HepG2 (cell line): ENCODE measurements around the gene KISS1R. TPM values are rescaled to one million over a fixed set of nuclear protein-coding genes. Genes with fewer than 3 reads are reported as not detected.

Experiments used
- ETV5 ChIP-seq: IDR thresholded peaks from 2 replicates; pipeline ENCODE4 v1.6.1; 2018; ENCODE audit warnings: missing biosample characterization, missing genetic modification reagents, inconsistent platforms, borderline replicate concordance
- GABPA ChIP-seq, 2 experiments: IDR thresholded peaks; 2 replicates each; pipeline ENCODE4 v1.6.1; 2011 to 2016; ENCODE audit warnings: low read depth in 2 of 2, low read length in 1 of 2, missing biosample characterization in 1 of 2, missing genetic modification characterization in 1 of 2
- HDAC2 ChIP-seq: sonication (generic); formaldehyde crosslinking; IDR thresholded peaks from 2 replicates; pipeline ENCODE4 v1.4.0; 2020; ENCODE audit warnings: missing genetic modification reagents
- HNRNPLL ChIP-seq: fragments of 200-400 bp; formaldehyde crosslinking; IDR thresholded peaks from 2 replicates; pipeline ENCODE4 v1.6.1; 2017; ENCODE audit warnings: mild to moderate bottlenecking, low read depth, low read length; ENCODE audit not compliant: poor library complexity, severe bottlenecking
- MED1 ChIP-seq: sonication (generic); formaldehyde crosslinking; IDR thresholded peaks from 2 replicates; pipeline ENCODE4 v1.4.0; 2020; ENCODE audit warnings: missing genetic modification reagents
- MTA1 ChIP-seq: sonication (generic); formaldehyde crosslinking; IDR thresholded peaks from 2 replicates; pipeline ENCODE4 v1.4.0; 2020; ENCODE audit warnings: missing genetic modification reagents, mild to moderate bottlenecking, borderline replicate concordance
- MYC ChIP-seq: sonication (generic); formaldehyde crosslinking; IDR thresholded peaks from 2 replicates; pipeline ENCODE4 v1.9.0; 2021; ENCODE audit warnings: missing genetic modification reagents, borderline replicate concordance
- NR2F2 ChIP-seq: IDR thresholded peaks from 2 replicates; pipeline ENCODE4 v1.6.1; 2012; ENCODE audit warnings: low read depth, inconsistent platforms, borderline replicate concordance
- PHF21A ChIP-seq: sonication (generic); formaldehyde crosslinking; IDR thresholded peaks from 2 replicates; pipeline ENCODE4 v1.5.0; 2020; ENCODE audit warnings: mild to moderate bottlenecking, missing genetic modification reagents
- PHF5A ChIP-seq: IDR thresholded peaks from one replicate; pipeline ENCODE4 v1.6.1; 2018; ENCODE audit warnings: low read depth, missing genetic modification reagents; ENCODE audit not compliant: unreplicated experiment
- SP1 ChIP-seq, 2 experiments: fragments of 450-650 bp in 1 of 2; sonication (generic) in 1 of 2; formaldehyde crosslinking in 1 of 2; IDR thresholded peaks; 2 replicates each; pipeline versions ENCODE4 v1.4.0 to v1.6.1; 2016 to 2020; ENCODE audit warnings: missing genetic modification reagents in 1 of 2
- ZBTB25 ChIP-seq: IDR thresholded peaks from 2 replicates; pipeline ENCODE4 v1.6.1; 2018; ENCODE audit warnings: missing genetic modification reagents
- ZMYM4 ChIP-seq: sonication (generic); formaldehyde crosslinking; IDR thresholded peaks from 2 replicates; pipeline ENCODE4 v1.8.1; 2023; ENCODE audit warnings: mild to moderate bottlenecking, missing genetic modification reagents
- ZNF746 ChIP-seq: sonication (generic); formaldehyde crosslinking; IDR thresholded peaks from 2 replicates; pipeline ENCODE4 v1.8.0; 2022; ENCODE audit warnings: mild to moderate bottlenecking, missing genetic modification reagents
- ZSCAN25 ChIP-seq: sonication (generic); formaldehyde crosslinking; IDR thresholded peaks from 2 replicates; pipeline ENCODE4 v1.8.0; 2022; ENCODE audit warnings: mild to moderate bottlenecking, missing genetic modification reagents
- polyA plus RNA-seq, 8 experiments: library from polyadenylated mRNA; depleted of rRNA in 3 of 8; stranded (reverse) in 7 of 8; unstranded in 1 of 8; fragments of >200 nt; fragmentation: Illumina TruSeq in 4 of 8; extraction: Trizol in 4 of 8; gene quantifications; 2 replicates each; pipeline versions ENCODE4 v1.2.1 to v1.2.3, GENCODE V29; 2011 to 2016; ENCODE audit warnings: low read depth in 4 of 8, missing spikeins in 1 of 8, mixed read lengths in 1 of 8; ENCODE audit not compliant: insufficient read depth in 1 of 8
- total RNA-seq, 5 experiments: library from RNA; depleted of rRNA; stranded (reverse); fragments of >200 nt; fragmentation: Illumina TruSeq; extraction: Trizol; gene quantifications; 2 replicates each; pipeline ENCODE4 v1.2.3, GENCODE V29; 2016; ENCODE audit warnings: low read depth in 1 of 5
- TF ChIP-seq, protein P1 (sequence below): sonication (generic); formaldehyde crosslinking; IDR thresholded peaks from 2 replicates; pipeline ENCODE4 v1.4.0; 2020; ENCODE audit warnings: missing genetic modification reagents
- TF ChIP-seq, protein P2 (sequence below): sonication (generic); formaldehyde crosslinking; IDR thresholded peaks from 2 replicates; pipeline ENCODE4 v1.4.0; 2020; ENCODE audit warnings: mild to moderate bottlenecking, missing genetic modification reagents, borderline replicate concordance
- TF ChIP-seq, protein P3 (sequence below): sonication (generic); formaldehyde crosslinking; IDR thresholded peaks from 2 replicates; pipeline ENCODE4 v1.4.0; 2020; ENCODE audit warnings: mild to moderate bottlenecking, missing genetic modification reagents

KISS1R gene
- total and polyA plus RNA-seq, 2 of the 13 experiments (the other 11 are each of a cell fraction or from before 2014, with no cell fraction given): 1.1 to 10.2 TPM

- TF ChIP-seq, protein P1, sequence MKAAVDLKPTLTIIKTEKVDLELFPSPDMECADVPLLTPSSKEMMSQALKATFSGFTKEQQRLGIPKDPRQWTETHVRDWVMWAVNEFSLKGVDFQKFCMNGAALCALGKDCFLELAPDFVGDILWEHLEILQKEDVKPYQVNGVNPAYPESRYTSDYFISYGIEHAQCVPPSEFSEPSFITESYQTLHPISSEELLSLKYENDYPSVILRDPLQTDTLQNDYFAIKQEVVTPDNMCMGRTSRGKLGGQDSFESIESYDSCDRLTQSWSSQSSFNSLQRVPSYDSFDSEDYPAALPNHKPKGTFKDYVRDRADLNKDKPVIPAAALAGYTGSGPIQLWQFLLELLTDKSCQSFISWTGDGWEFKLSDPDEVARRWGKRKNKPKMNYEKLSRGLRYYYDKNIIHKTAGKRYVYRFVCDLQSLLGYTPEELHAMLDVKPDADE (CRISPR knock-in tag): no peak
- peak; percentile 78 for TF ChIP-seq PHF5A (CRISPR knock-in tag)
- TF ChIP-seq ZNF746 (CRISPR knock-in tag): peak; percentile 77; the same call in 1 of the 2 replicates
- TF ChIP-seq PHF21A: peak; percentile 67
- TF ChIP-seq MYC (CRISPR knock-in tag): peak; percentile 55; the same call in 1 of the 2 replicates
- no peak for TF ChIP-seq SP1 (IDR thresholded peaks at IDR 0.05)
- peak; percentile 46; the same call in 1 of the 2 replicates for TF ChIP-seq SP1 (CRISPR knock-in tag; IDR thresholded peaks at IDR 0.05)
- peak; percentile 72 for TF ChIP-seq HNRNPLL
- TF ChIP-seq, protein P2, sequence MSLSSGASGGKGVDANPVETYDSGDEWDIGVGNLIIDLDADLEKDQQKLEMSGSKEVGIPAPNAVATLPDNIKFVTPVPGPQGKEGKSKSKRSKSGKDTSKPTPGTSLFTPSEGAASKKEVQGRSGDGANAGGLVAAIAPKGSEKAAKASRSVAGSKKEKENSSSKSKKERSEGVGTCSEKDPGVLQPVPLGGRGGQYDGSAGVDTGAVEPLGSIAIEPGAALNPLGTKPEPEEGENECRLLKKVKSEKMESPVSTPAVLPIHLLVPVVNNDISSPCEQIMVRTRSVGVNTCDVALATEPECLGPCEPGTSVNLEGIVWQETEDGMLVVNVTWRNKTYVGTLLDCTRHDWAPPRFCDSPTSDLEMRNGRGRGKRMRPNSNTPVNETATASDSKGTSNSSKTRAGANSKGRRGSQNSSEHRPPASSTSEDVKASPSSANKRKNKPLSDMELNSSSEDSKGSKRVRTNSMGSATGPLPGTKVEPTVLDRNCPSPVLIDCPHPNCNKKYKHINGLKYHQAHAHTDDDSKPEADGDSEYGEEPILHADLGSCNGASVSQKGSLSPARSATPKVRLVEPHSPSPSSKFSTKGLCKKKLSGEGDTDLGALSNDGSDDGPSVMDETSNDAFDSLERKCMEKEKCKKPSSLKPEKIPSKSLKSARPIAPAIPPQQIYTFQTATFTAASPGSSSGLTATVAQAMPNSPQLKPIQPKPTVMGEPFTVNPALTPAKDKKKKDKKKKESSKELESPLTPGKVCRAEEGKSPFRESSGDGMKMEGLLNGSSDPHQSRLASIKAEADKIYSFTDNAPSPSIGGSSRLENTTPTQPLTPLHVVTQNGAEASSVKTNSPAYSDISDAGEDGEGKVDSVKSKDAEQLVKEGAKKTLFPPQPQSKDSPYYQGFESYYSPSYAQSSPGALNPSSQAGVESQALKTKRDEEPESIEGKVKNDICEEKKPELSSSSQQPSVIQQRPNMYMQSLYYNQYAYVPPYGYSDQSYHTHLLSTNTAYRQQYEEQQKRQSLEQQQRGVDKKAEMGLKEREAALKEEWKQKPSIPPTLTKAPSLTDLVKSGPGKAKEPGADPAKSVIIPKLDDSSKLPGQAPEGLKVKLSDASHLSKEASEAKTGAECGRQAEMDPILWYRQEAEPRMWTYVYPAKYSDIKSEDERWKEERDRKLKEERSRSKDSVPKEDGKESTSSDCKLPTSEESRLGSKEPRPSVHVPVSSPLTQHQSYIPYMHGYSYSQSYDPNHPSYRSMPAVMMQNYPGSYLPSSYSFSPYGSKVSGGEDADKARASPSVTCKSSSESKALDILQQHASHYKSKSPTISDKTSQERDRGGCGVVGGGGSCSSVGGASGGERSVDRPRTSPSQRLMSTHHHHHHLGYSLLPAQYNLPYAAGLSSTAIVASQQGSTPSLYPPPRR: peak; percentile 59; the same call in 1 of the 2 replicates
- TF ChIP-seq, protein P3, sequence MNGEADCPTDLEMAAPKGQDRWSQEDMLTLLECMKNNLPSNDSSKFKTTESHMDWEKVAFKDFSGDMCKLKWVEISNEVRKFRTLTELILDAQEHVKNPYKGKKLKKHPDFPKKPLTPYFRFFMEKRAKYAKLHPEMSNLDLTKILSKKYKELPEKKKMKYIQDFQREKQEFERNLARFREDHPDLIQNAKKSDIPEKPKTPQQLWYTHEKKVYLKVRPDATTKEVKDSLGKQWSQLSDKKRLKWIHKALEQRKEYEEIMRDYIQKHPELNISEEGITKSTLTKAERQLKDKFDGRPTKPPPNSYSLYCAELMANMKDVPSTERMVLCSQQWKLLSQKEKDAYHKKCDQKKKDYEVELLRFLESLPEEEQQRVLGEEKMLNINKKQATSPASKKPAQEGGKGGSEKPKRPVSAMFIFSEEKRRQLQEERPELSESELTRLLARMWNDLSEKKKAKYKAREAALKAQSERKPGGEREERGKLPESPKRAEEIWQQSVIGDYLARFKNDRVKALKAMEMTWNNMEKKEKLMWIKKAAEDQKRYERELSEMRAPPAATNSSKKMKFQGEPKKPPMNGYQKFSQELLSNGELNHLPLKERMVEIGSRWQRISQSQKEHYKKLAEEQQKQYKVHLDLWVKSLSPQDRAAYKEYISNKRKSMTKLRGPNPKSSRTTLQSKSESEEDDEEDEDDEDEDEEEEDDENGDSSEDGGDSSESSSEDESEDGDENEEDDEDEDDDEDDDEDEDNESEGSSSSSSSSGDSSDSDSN (CRISPR knock-in tag): peak; percentile 62
- TF ChIP-seq HDAC2 (CRISPR knock-in tag): 0 out of 2 replicates have a peak, but pooled peaks have one; percentile 42
- TF ChIP-seq ETV5 (CRISPR knock-in tag): 0 out of 2 replicates have a peak, but pooled peaks have one; percentile 9
- TF ChIP-seq MTA1 (CRISPR knock-in tag): peak; percentile 61; the same call in 1 of the 2 replicates
- TF ChIP-seq NR2F2: peak; percentile 66; the same call in 1 of the 2 replicates
- TF ChIP-seq ZSCAN25 (CRISPR knock-in tag): peak; percentile 89
- 0 out of 2 replicates have a peak, but pooled peaks have one; percentile 14 for TF ChIP-seq ZMYM4 (CRISPR knock-in tag)
- no peak for TF ChIP-seq GABPA (IDR thresholded peaks at IDR 0.05; ENCODE audit: low read depth, low read length)
- TF ChIP-seq GABPA (CRISPR knock-in tag; IDR thresholded peaks at IDR 0.05; ENCODE audit: low read depth): peak; percentile 18; the same call in 1 of the 2 replicates
- peak; percentile 50; the same call in 1 of the 2 replicates for TF ChIP-seq MED1 (CRISPR knock-in tag)
- TF ChIP-seq ZBTB25 (CRISPR knock-in tag): peak; percentile 35; the same call in 1 of the 2 replicates
These were observed 9.6 kb downstream of the KISS1R start (continued) for GRCh38 chr19:926589-927350.
